ENCODE data around the gene COL8A1. TPM values are rescaled to one million over a fixed set of nuclear protein-coding genes. Genes with fewer than 3 reads are reported as not detected.

The COL8A1 gene
- total and polyA plus RNA-seq, 9 of the 15 experiments (the other 6 are each of a cell fraction or from before 2014, with no cell fraction given): 0.07 TPM; not detected in 8

- TF ChIP-seq HDAC8 (tag; IDR thresholded peaks at IDR 0.05): no peak
- TF ChIP-seq NUFIP1 (IDR thresholded peaks at IDR 0.05; ENCODE audit: partially characterized antibody): no peak
- TF ChIP-seq, protein P1, sequence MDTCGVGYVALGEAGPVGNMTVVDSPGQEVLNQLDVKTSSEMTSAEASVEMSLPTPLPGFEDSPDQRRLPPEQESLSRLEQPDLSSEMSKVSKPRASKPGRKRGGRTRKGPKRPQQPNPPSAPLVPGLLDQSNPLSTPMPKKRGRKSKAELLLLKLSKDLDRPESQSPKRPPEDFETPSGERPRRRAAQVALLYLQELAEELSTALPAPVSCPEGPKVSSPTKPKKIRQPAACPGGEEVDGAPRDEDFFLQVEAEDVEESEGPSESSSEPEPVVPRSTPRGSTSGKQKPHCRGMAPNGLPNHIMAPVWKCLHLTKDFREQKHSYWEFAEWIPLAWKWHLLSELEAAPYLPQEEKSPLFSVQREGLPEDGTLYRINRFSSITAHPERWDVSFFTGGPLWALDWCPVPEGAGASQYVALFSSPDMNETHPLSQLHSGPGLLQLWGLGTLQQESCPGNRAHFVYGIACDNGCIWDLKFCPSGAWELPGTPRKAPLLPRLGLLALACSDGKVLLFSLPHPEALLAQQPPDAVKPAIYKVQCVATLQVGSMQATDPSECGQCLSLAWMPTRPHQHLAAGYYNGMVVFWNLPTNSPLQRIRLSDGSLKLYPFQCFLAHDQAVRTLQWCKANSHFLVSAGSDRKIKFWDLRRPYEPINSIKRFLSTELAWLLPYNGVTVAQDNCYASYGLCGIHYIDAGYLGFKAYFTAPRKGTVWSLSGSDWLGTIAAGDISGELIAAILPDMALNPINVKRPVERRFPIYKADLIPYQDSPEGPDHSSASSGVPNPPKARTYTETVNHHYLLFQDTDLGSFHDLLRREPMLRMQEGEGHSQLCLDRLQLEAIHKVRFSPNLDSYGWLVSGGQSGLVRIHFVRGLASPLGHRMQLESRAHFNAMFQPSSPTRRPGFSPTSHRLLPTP (IDR thresholded peaks at IDR 0.05; ENCODE audit: borderline replicate concordance, extremely low read depth, insufficient read length): no peak
- TF ChIP-seq JUNB (CRISPR knock-in tag; conservative IDR thresholded peaks at IDR 0.05): no peak
- TF ChIP-seq, protein P2, sequence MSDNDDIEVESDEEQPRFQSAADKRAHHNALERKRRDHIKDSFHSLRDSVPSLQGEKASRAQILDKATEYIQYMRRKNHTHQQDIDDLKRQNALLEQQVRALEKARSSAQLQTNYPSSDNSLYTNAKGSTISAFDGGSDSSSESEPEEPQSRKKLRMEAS (CRISPR knock-in tag; IDR thresholded peaks at IDR 0.05): no peak
- no peak for TF ChIP-seq GATAD2A (IDR thresholded peaks at IDR 0.05)
- TF ChIP-seq RUNX1 (IDR thresholded peaks at IDR 0.05; ENCODE audit: low read depth): no peak
- no peak for TF ChIP-seq EP400 (IDR thresholded peaks at IDR 0.05)
- TF ChIP-seq ZNF589 (CRISPR knock-in tag; IDR thresholded peaks at IDR 0.05; ENCODE audit: low read depth): no peak
- TF ChIP-seq CHD1 (IDR thresholded peaks at IDR 0.05; ENCODE audit: low read length): no peak
- TF ChIP-seq GATAD2B (IDR thresholded peaks at IDR 0.05; ENCODE audit: borderline replicate concordance): no peak
- TF ChIP-seq ZNF3 (CRISPR knock-in tag; IDR thresholded peaks at IDR 0.05): no peak
These were observed 7.7 kb downstream of the COL8A1 start (continued) for GRCh38 chr3:99646107-99646435.
